ENCODE results near the gene TFB2M. TPM values are rescaled to one million over a fixed set of nuclear protein-coding genes. Genes with fewer than 3 reads are reported as not detected.

Gene TFB2M
- total RNA-seq, 1 donor from 2014 or later, result 17.3 TPM

- peaks cover 8% of the 10 kb centered on the region for H3K4me1 ChIP-seq (ENCODE audit: insufficient read depth, low read length)
- H3K9ac ChIP-seq (ENCODE audit: low read length), result no peak overlapping the region
- Mint-ChIP-seq H3K9me3 (ENCODE audit: unreplicated experiment) (peaks cover 22% of the 10 kb centered on the region), H3K27ac (ENCODE audit: unreplicated experiment) (no peak overlapping the region), H3K4me1 (ENCODE audit: low read depth, unreplicated experiment) (peaks cover 1% of the 10 kb centered on the region), H3K27me3 (ENCODE audit: low read depth, unreplicated experiment) (peaks cover 2% of the 10 kb centered on the region), H3K4me3 (ENCODE audit: unreplicated experiment) (no peak overlapping the region), H3K36me3 (ENCODE audit: low read depth, unreplicated experiment) (no peaks in the 10 kb centered on the region)
- no peak overlapping the region for H3K27ac ChIP-seq (ENCODE audit: low read depth, low read length)
- H3K9me3 ChIP-seq (ENCODE audit: insufficient read depth, low read depth, low read length), result peaks cover 15% of the 10 kb centered on the region
- no peaks in the 10 kb centered on the region for H4K20me1 ChIP-seq (ENCODE audit: insufficient read depth, low read length)
- DNase-seq (ENCODE audit: low read depth) (no peak), FAIRE-seq (no peak)
- no peaks in the 10 kb centered on the region for H3K27me3 ChIP-seq (ENCODE audit: insufficient read depth, low read length)
- TF ChIP-seq CTCF (IDR thresholded peaks at IDR 0.05; ENCODE audit: insufficient read depth, low read depth, low read length) (no peak), EZH2 (IDR thresholded peaks at IDR 0.05; ENCODE audit: insufficient read depth, low read length) (no peak)
- no peaks in the 10 kb centered on the region for H3K36me3 ChIP-seq (ENCODE audit: insufficient read depth, low read length)
- peaks cover 5% of the 10 kb centered on the region for H3K79me2 ChIP-seq (ENCODE audit: insufficient read depth, low read length)
- H2AFZ ChIP-seq (ENCODE audit: low read depth, low read length), result no peak overlapping the region
- no peak overlapping the region for H3K4me2 ChIP-seq (ENCODE audit: low read length)
- H3K4me3 ChIP-seq (ENCODE audit: insufficient read depth, low read depth, low read length), result no peak overlapping the region
These were observed 54.9 kb downstream of the TFB2M start for GRCh38 chr1:246511203-246511602.

- no peaks in the 10 kb centered on the region for H3K36me3 Mint-ChIP-seq (ENCODE audit: low read depth, unreplicated experiment)
- peaks cover 5% of the 10 kb centered on the region for H3K4me1 Mint-ChIP-seq (ENCODE audit: low read depth, unreplicated experiment)
- no peak overlapping the region for H2AFZ ChIP-seq (ENCODE audit: low read depth, low read length)
- peaks cover 17% of the 10 kb centered on the region for H3K9me3 Mint-ChIP-seq (ENCODE audit: unreplicated experiment)
- no peak overlapping the region for H3K27ac ChIP-seq (ENCODE audit: low read depth, low read length)
- peaks cover 2% of the 10 kb centered on the region for H3K27me3 Mint-ChIP-seq (ENCODE audit: low read depth, unreplicated experiment)
- DNase-seq (ENCODE audit: low read depth) (no peak), FAIRE-seq (no peak)
- H3K9me3 ChIP-seq (ENCODE audit: insufficient read depth, low read depth, low read length), result peaks cover 12% of the 10 kb centered on the region
- H3K27me3 ChIP-seq (ENCODE audit: insufficient read depth, low read length), result no peaks in the 10 kb centered on the region
- H3K36me3 ChIP-seq (ENCODE audit: insufficient read depth, low read length), result no peaks in the 10 kb centered on the region
- H3K4me2 ChIP-seq (ENCODE audit: low read length), result no peak overlapping the region
- H3K4me3 Mint-ChIP-seq (ENCODE audit: unreplicated experiment), result no peak overlapping the region
- H3K9ac ChIP-seq (ENCODE audit: low read length), result no peak overlapping the region
- H3K27ac Mint-ChIP-seq (ENCODE audit: unreplicated experiment), result no peak overlapping the region
- no peak for TF ChIP-seq EZH2 (IDR thresholded peaks at IDR 0.05; ENCODE audit: insufficient read depth, low read length)
- TF ChIP-seq CTCF (IDR thresholded peaks at IDR 0.05; ENCODE audit: insufficient read depth, low read depth, low read length), result no peak
- H4K20me1 ChIP-seq (ENCODE audit: insufficient read depth, low read length), result no peaks in the 10 kb centered on the region
- peaks cover 11% of the 10 kb centered on the region for H3K4me1 ChIP-seq (ENCODE audit: insufficient read depth, low read length)
- no peak overlapping the region for H3K4me3 ChIP-seq (ENCODE audit: insufficient read depth, low read depth, low read length)
- peaks cover 7% of the 10 kb centered on the region for H3K79me2 ChIP-seq (ENCODE audit: insufficient read depth, low read length)
These were observed 55.7 kb downstream of the TFB2M start for GRCh38 chr1:246510147-246511030.
